A549 (cell line): ENCODE results near the gene POM121L2.

Experiments
- CTCF ChIP-seq: fragments of >200 bp; sonication (Bioruptor Twin); formaldehyde crosslinking; IDR thresholded peaks from 3 replicates; pipeline ENCODE4 v1.5.1; 2016
- EP300 ChIP-seq, 2 experiments: fragments of >200 bp; sonication (Bioruptor Twin); formaldehyde crosslinking; IDR thresholded peaks; 2 replicates in 1 of 2; 3 replicates in 1 of 2; pipeline ENCODE4 v1.6.1; 2016 to 2017
- JUN ChIP-seq, 2 experiments: fragments of >200 bp; sonication (Bioruptor Twin); formaldehyde crosslinking; IDR thresholded peaks; 2 replicates in 1 of 2; 3 replicates in 1 of 2; pipeline ENCODE4 v1.6.1; 2016 to 2017
- PHF8 ChIP-seq: fragments of 200-600 bp; sonication (generic); IDR thresholded peaks from 2 replicates; pipeline ENCODE4 v1.6.1; 2016; ENCODE audit warnings: low read depth, mild to moderate bottlenecking, antibody characterized with exemption, moderate library complexity, borderline replicate concordance
- POLR2A ChIP-seq: IDR thresholded peaks from 2 replicates; pipeline ENCODE4 v1.6.1; 2012; ENCODE audit warnings: mild to moderate bottlenecking, low read length

- TF ChIP-seq POLR2A (no peak), CTCF (no peak), PHF8 (no peak), EP300 (IDR thresholded peaks at IDR 0.05) (no peak), JUN (IDR thresholded peaks at IDR 0.05) (no peak)
Measured at GRCh38 chr6:27268803-27269202, 43.3 kb downstream of the POM121L2 start.
